Lung (tissue), 13 donors: ENCODE measurements around the gene KRTAP23-1. TPM values are rescaled to one million over a fixed set of nuclear protein-coding genes. Genes with fewer than 3 reads are reported as not detected.
A peak's percentile ranks its signal among the peaks of the same experiment; 100 is the strongest.

Source experiments
- ATAC-seq: fragments of 200-7000 bp; cut with Tn5 transposase; one replicate; pipeline ENCODE4 v1.9.1; 2020; ENCODE audit warnings: moderate number of reproducible peaks; ENCODE audit not compliant: insufficient read depth, low FRiP score
- DNase-seq, 3 donors: peaks; one replicate each; pipeline ENCODE4 v3.0.0-alpha.2; 2013 to 2017
- H3K27ac ChIP-seq, 2 donors: one replicate each; pipeline ENCODE4 v1.5.1; 2013; ENCODE audit warnings: mild to moderate bottlenecking in 2 of 2, moderate library complexity in 2 of 2, control low read depth in 1 of 2, inconsistent platforms in 1 of 2, low read depth in 1 of 2, low read length in 1 of 2
- H3K27me3 ChIP-seq, 3 donors: one replicate each; pipeline ENCODE4 v1.5.1; 2013; ENCODE audit warnings: low read length in 2 of 3; ENCODE audit not compliant: control insufficient read depth in 3 of 3, insufficient read depth in 3 of 3
- H3K36me3 ChIP-seq, 4 donors: one replicate each; pipeline ENCODE4 v1.5.1; 2013; ENCODE audit warnings: low read length in 4 of 4, mild to moderate bottlenecking in 1 of 4, moderate library complexity in 1 of 4; ENCODE audit not compliant: control insufficient read depth in 4 of 4, insufficient read depth in 4 of 4
- H3K4me1 ChIP-seq, 5 donors: one replicate each; pipeline ENCODE4 v1.5.1; 2013; ENCODE audit warnings: low read length in 5 of 5, mild to moderate bottlenecking in 2 of 5, moderate library complexity in 1 of 5; ENCODE audit not compliant: control insufficient read depth in 5 of 5, insufficient read depth in 5 of 5
- H3K4me3 ChIP-seq: one replicate; pipeline ENCODE4 v1.5.1; 2013; ENCODE audit warnings: mild to moderate bottlenecking, control low read depth, moderate library complexity
- H3K9ac ChIP-seq, 2 donors: one replicate each; pipeline ENCODE4 v1.5.1; 2013; ENCODE audit warnings: low read length in 2 of 2, control low read depth in 1 of 2; ENCODE audit not compliant: insufficient read depth in 1 of 2
- H3K9me3 ChIP-seq, 4 donors: one replicate each; pipeline ENCODE4 v1.5.1; 2013; ENCODE audit warnings: low read length in 3 of 4, mild to moderate bottlenecking in 1 of 4, moderate library complexity in 1 of 4; ENCODE audit not compliant: control insufficient read depth in 4 of 4, insufficient read depth in 3 of 4
- WGBS, 2 donors: extraction: QIAGEN DNeasy Blood & Tissue Kit; methylation state at CpG; one replicate each; pipeline ENCODE4 v1.1.7; 2013; 5-methylcytosine and 5-hydroxymethylcytosine counted together
- polyA plus RNA-seq, 2 donors: library from polyadenylated mRNA; stranded (reverse); fragments of 200-250 nt; gene quantifications; one replicate each; pipeline ENCODE4 v1.2.1, GENCODE V29; 2013
- small RNA-seq: library from RNA; depleted of rRNA; stranded (forward); fragments of <200 nt; gene quantifications from one replicate; pipeline ENCODE3, GENCODE V24; 2014; ENCODE audit warnings: low replicate concordance
- total RNA-seq, 2 donors: library from RNA; depleted of rRNA in 1 of 2; stranded (reverse); fragments of >200 nt in 1 of 2; gene quantifications; one replicate each; pipeline ENCODE4 v1.2.1, GENCODE V29; 2014 to 2021
- TF ChIP-seq, protein P1 (sequence below): IDR thresholded peaks from 2 replicates; pipeline ENCODE4 v1.5.1; 2012; ENCODE audit warnings: mild to moderate bottlenecking; ENCODE audit errors: control extremely low read depth, extremely low read depth
- donor health status: control.
- donor health status: control.
- donor health status: Bipolar disorder and iron deficiency.
- donor health status: healthy.
- donor health status: DM: yes; HTN: yes; CAD: no.

KRTAP23-1 gene
- total and polyA plus RNA-seq, 4 donors = not detected

GRCh38 chr21:30315701-30316100, 32.7 kb downstream of the KRTAP23-1 start:
- no peak overlapping the region for H3K9ac ChIP-seq
- no peak overlapping the region for H3K4me3 ChIP-seq
- DNase-seq = no peak
- H3K4me1 ChIP-seq = no peaks in the 10 kb centered on the region
- TF ChIP-seq, protein P1, sequence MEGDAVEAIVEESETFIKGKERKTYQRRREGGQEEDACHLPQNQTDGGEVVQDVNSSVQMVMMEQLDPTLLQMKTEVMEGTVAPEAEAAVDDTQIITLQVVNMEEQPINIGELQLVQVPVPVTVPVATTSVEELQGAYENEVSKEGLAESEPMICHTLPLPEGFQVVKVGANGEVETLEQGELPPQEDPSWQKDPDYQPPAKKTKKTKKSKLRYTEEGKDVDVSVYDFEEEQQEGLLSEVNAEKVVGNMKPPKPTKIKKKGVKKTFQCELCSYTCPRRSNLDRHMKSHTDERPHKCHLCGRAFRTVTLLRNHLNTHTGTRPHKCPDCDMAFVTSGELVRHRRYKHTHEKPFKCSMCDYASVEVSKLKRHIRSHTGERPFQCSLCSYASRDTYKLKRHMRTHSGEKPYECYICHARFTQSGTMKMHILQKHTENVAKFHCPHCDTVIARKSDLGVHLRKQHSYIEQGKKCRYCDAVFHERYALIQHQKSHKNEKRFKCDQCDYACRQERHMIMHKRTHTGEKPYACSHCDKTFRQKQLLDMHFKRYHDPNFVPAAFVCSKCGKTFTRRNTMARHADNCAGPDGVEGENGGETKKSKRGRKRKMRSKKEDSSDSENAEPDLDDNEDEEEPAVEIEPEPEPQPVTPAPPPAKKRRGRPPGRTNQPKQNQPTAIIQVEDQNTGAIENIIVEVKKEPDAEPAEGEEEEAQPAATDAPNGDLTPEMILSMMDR = no peak
- peaks cover 0 to 7% (median 0%) of the 10 kb centered on the region in 3 donors for H3K27me3 ChIP-seq
- H3K27ac ChIP-seq = no peak overlapping the region
- ATAC-seq = no peak
- no peaks in the 10 kb centered on the region for H3K36me3 ChIP-seq
- 87 to 94% methylated on average over 2 of the region's 2 CpGs for WGBS, 2 donors
- H3K9me3 ChIP-seq = peaks cover 0 to 2% (median 0%) of the 10 kb centered on the region in 4 donors

DNA sequence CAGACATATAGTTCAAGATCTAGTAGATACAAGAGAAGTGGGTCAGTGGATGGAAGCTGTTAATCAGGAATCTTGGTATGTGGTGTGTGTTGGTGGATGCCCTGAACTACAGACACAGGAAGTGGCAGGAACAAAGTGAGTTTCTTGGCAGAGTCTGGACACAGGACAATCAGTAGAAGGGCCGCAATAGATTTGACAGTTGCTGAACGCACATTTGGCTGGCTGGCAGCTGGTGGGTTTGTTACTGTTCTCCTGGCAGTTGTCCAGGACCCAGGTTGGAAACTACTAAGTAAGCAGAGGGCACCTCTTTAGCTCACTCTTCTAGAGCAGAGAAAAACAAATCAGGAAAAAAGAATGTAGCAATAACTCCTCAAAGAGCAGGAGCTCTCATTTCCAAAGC, 41.5 kb downstream of the KRTAP23-1 start:
- H3K9ac ChIP-seq = no peak overlapping the region
- H3K4me3 ChIP-seq = no peak overlapping the region
- DNase-seq (peak in 1 of 3 donors; percentile 19), ATAC-seq (no peak)
- TF ChIP-seq, protein P1 = no peak
- WGBS, 2 donors = 55 to 58% methylated on average over 2 of the region's 2 CpGs
- peaks cover 0 to 2% (median 0%) of the 10 kb centered on the region in 4 donors for H3K9me3 ChIP-seq
- no peaks in the 10 kb centered on the region for H3K27me3 ChIP-seq
- no peaks in the 10 kb centered on the region for H3K4me1 ChIP-seq
- no peak overlapping the region for H3K27ac ChIP-seq
- H3K36me3 ChIP-seq = no peaks in the 10 kb centered on the region

- ATAC-seq = no peak
- DNase-seq = no peak
- H3K4me3 ChIP-seq = no peak overlapping the region
- no peaks in the 10 kb centered on the region for H3K27me3 ChIP-seq
- 31 to 52% methylated on average over 1 of the region's 1 CpG for WGBS, 2 donors
- H3K36me3 ChIP-seq = no peaks in the 10 kb centered on the region
- TF ChIP-seq, protein P1 = no peak
- H3K9ac ChIP-seq = no peak overlapping the region
- H3K9me3 ChIP-seq = peaks cover 0 to 3% (median 2%) of the 10 kb centered on the region in 4 donors
- no peak overlapping the region for H3K27ac ChIP-seq
- no peaks in the 10 kb centered on the region for H3K4me1 ChIP-seq
These were observed 43.3 kb downstream of the KRTAP23-1 start for GRCh38 chr21:30305136-30305535.

Small RNA genes within 50 kb of the gene (small RNA-seq; reads per million reads assigned to genes)
- not detected for gene KRTAP23-1
- not detected for gene MIR4327

Other genes starting within 250 kb of the KRTAP23-1 start
- not detected for gene CLDN17, start 181.8 kb downstream of the KRTAP23-1 start, total RNA-seq
- not detected for gene CLDN17, start 181.8 kb downstream of the KRTAP23-1 start, polyA plus RNA-seq
- gene CLDN8, start 132.5 kb downstream of the KRTAP23-1 start, total RNA-seq = 1 to 10 TPM; 2.3 to 3.1 TPM
- gene CLDN8, start 132.5 kb downstream of the KRTAP23-1 start, polyA plus RNA-seq = 1 to 10 TPM; 1.1 to 1.3 TPM
- not detected for gene KRTAP24-1, start 65.7 kb downstream of the KRTAP23-1 start, total RNA-seq
- not detected for gene KRTAP24-1, start 65.7 kb downstream of the KRTAP23-1 start, polyA plus RNA-seq
- not detected for gene KRTAP25-1, start 59.1 kb downstream of the KRTAP23-1 start, total RNA-seq
- not detected for gene KRTAP25-1, start 59.1 kb downstream of the KRTAP23-1 start, polyA plus RNA-seq
- not detected for gene KRTAP26-1, start 28.3 kb downstream of the KRTAP23-1 start, total RNA-seq
- gene KRTAP26-1, start 28.3 kb downstream of the KRTAP23-1 start, polyA plus RNA-seq = not detected
- gene KRTAP27-1, start 10.9 kb downstream of the KRTAP23-1 start, total RNA-seq = not detected
- not detected for gene KRTAP27-1, start 10.9 kb downstream of the KRTAP23-1 start, polyA plus RNA-seq
- not detected for gene KRTAP13-2, start 23.7 kb upstream of the KRTAP23-1 start, total RNA-seq
- gene KRTAP13-2, start 23.7 kb upstream of the KRTAP23-1 start, polyA plus RNA-seq = not detected
- not detected for gene KRTAP13-1, start 47.4 kb upstream of the KRTAP23-1 start, total RNA-seq
- gene KRTAP13-1, start 47.4 kb upstream of the KRTAP23-1 start, polyA plus RNA-seq = not detected
- not detected for gene KRTAP13-3, start 77.3 kb upstream of the KRTAP23-1 start, total RNA-seq
- gene KRTAP13-3, start 77.3 kb upstream of the KRTAP23-1 start, polyA plus RNA-seq = not detected
- gene KRTAP13-4, start 81.6 kb upstream of the KRTAP23-1 start, total RNA-seq = not detected
- gene KRTAP13-4, start 81.6 kb upstream of the KRTAP23-1 start, polyA plus RNA-seq = not detected
- not detected for gene KRTAP15-1, start 91.7 kb upstream of the KRTAP23-1 start, total RNA-seq
- gene KRTAP15-1, start 91.7 kb upstream of the KRTAP23-1 start, polyA plus RNA-seq = not detected
- gene KRTAP19-1, start 131.8 kb upstream of the KRTAP23-1 start, total RNA-seq = not detected
- not detected for gene KRTAP19-1, start 131.8 kb upstream of the KRTAP23-1 start, polyA plus RNA-seq
- gene KRTAP19-2, start 138.8 kb upstream of the KRTAP23-1 start, total RNA-seq = not detected
- gene KRTAP19-2, start 138.8 kb upstream of the KRTAP23-1 start, polyA plus RNA-seq = not detected
- not detected for gene KRTAP19-3, start 143.4 kb upstream of the KRTAP23-1 start, total RNA-seq
- gene KRTAP19-3, start 143.4 kb upstream of the KRTAP23-1 start, polyA plus RNA-seq = not detected
- not detected for gene KRTAP19-4, start 148.6 kb upstream of the KRTAP23-1 start, total RNA-seq
- not detected for gene KRTAP19-4, start 148.6 kb upstream of the KRTAP23-1 start, polyA plus RNA-seq
- gene KRTAP19-5, start 153.5 kb upstream of the KRTAP23-1 start, total RNA-seq = not detected
- not detected for gene KRTAP19-5, start 153.5 kb upstream of the KRTAP23-1 start, polyA plus RNA-seq
- gene KRTAP19-6, start 193.3 kb upstream of the KRTAP23-1 start, total RNA-seq = not detected
- gene KRTAP19-6, start 193.3 kb upstream of the KRTAP23-1 start, polyA plus RNA-seq = not detected
- not detected for gene KRTAP19-7, start 212.7 kb upstream of the KRTAP23-1 start, total RNA-seq
- gene KRTAP19-7, start 212.7 kb upstream of the KRTAP23-1 start, polyA plus RNA-seq = not detected
- gene KRTAP22-2, start 241.8 kb upstream of the KRTAP23-1 start, total RNA-seq = not detected
- not detected for gene KRTAP22-2, start 241.8 kb upstream of the KRTAP23-1 start, polyA plus RNA-seq
- not detected for gene KRTAP6-3, start 243.8 kb upstream of the KRTAP23-1 start, total RNA-seq
- not detected for gene KRTAP6-3, start 243.8 kb upstream of the KRTAP23-1 start, polyA plus RNA-seq